Esophagus squamous epithelium (tissue), 5 donors: Measurements from ENCODE around the gene NCS1. TPM values are rescaled to one million over a fixed set of nuclear protein-coding genes. Genes with fewer than 3 reads are reported as not detected.

ENCODE experiments used
- DNase-seq: peaks from one replicate; lab custom pipeline; 2025; lab: John Stamatoyannopoulos, UW
- H3K27ac ChIP-seq, 4 donors: fragments of 200-600 bp; sonication (generic); one replicate each; pipeline ENCODE4 v1.5.1; 2016 to 2019; ENCODE audit warnings: mild to moderate bottlenecking in 1 of 4
- H3K27me3 ChIP-seq, 4 donors: fragments of 200-600 bp; sonication (generic); 1 replicate in 3 of 4; 2 replicates in 1 of 4; pipeline versions ENCODE4 v1.5.1 to v1.6.0; 2017 to 2021; ENCODE audit warnings: antibody characterized with exemption in 1 of 4
- H3K36me3 ChIP-seq, 3 donors: fragments of 200-600 bp; sonication (generic); one replicate each; pipeline ENCODE4 v1.5.1; 2016 to 2019
- H3K4me1 ChIP-seq, 3 donors: fragments of 200-600 bp; sonication (generic); one replicate each; pipeline ENCODE4 v1.5.1; 2017 to 2019
- H3K4me3 ChIP-seq, 4 donors: fragments of 200-600 bp; sonication (generic); 1 replicate in 3 of 4; 2 replicates in 1 of 4; pipeline ENCODE4 v1.5.1; 2016 to 2019; ENCODE audit warnings: mild to moderate bottlenecking in 2 of 4, moderate library complexity in 1 of 4
- H3K9me3 ChIP-seq, 3 donors: fragments of 200-600 bp; sonication (generic); one replicate each; pipeline ENCODE4 v1.5.1; 2016 to 2019
- CTCF ChIP-seq, 6 experiments: fragments of 450-650 bp in 4 of 6; fragments of 200-600 bp in 2 of 6; sonication (generic) in 2 of 6; IDR thresholded peaks; one replicate each; pipeline ENCODE4 v1.5.1; 2016 to 2019; ENCODE audit warnings: antibody characterized with exemption in 6 of 6, mild to moderate bottlenecking in 4 of 6, moderate library complexity in 4 of 6
- POLR2A ChIP-seq, 4 donors: fragments of 450-650 bp; IDR thresholded peaks; one replicate each; pipeline ENCODE4 v1.6.1; 2017; ENCODE audit warnings: antibody characterized with exemption in 4 of 4, mild to moderate bottlenecking in 4 of 4, moderate library complexity in 3 of 4
- WGBS, 2 donors: methylation state at CpG; one replicate each; pipeline ENCODE4 v1.1.5; 2018; 5-methylcytosine and 5-hydroxymethylcytosine counted together
- intact Hi-C: fragments of 100-400 bp; cut with DNase I; formaldehyde crosslinking; loops from one replicate; pipeline ENCODE4 v1.15.0; 2022
- total RNA-seq, 4 donors: library from RNA; depleted of rRNA; stranded (reverse); fragments of >200 nt; gene quantifications; one replicate each; pipeline ENCODE4 v1.1.0, GENCODE V29; 2016
- donor health status: DM: yes; HTN: yes; CAD: no.

The NCS1 gene
- total RNA-seq, 4 donors from 2014 or later, result 9.3 to 31.3 (median 15.2) TPM

- intact Hi-C loops, result no loop called here
- Histone ChIP-seq H3K4me3 (no peak overlapping the region), H3K27ac (peak overlapping the region; percentile 43 to 88 (median 74)), H3K36me3 (no peaks in the 10 kb centered on the region), H3K9me3 (no peaks in the 10 kb centered on the region), H3K4me1 (peaks cover 12 to 56% (median 14%) of the 10 kb centered on the region in 3 donors), H3K27me3 (peaks cover 0 to 8% (median 0%) of the 10 kb centered on the region in 4 donors)
- DNase-seq, result no peak
- TF ChIP-seq POLR2A (IDR thresholded peaks at IDR 0.05) (no peak), CTCF (IDR thresholded peaks at IDR 0.05) (no peak)
- WGBS, 2 donors, result 74 to 75% methylated on average over 14 to 20 of the region's 20 CpGs
Observed at GRCh38 chr9:130177898-130178805, 5.9 kb downstream of the NCS1 start.

GRCh38 chr9:130179331-130179907, 7.2 kb downstream of the NCS1 start:
- peak overlapping the region in 2 of 4 donors; percentile 88 to 93 for H3K27ac ChIP-seq

GRCh38 chr9:130180516-130180915, 8.3 kb downstream of the NCS1 start:
- Histone ChIP-seq H3K9me3 (no peaks in the 10 kb centered on the region), H3K36me3 (no peaks in the 10 kb centered on the region), H3K27me3 (no peaks in the 10 kb centered on the region), H3K27ac (peak overlapping the region in 3 of 4 donors; percentile 73 to 93 (median 88)), H3K4me1 (peaks cover 10 to 48% (median 12%) of the 10 kb centered on the region in 3 donors), H3K4me3 (no peak overlapping the region)
- TF ChIP-seq CTCF (IDR thresholded peaks at IDR 0.05), result no peak
- no peak for TF ChIP-seq POLR2A (IDR thresholded peaks at IDR 0.05)
- no peak for DNase-seq
- WGBS, 2 donors, result 79 to 87% methylated on average over 7 to 9 of the region's 12 CpGs
- intact Hi-C loops, result no loop called here

More at GRCh38 chr9:130179331-130179907, 7.2 kb downstream of the NCS1 start:
- H3K4me3 ChIP-seq, result no peak overlapping the region
- TF ChIP-seq POLR2A (IDR thresholded peaks at IDR 0.05), result no peak
- no peak for TF ChIP-seq CTCF (IDR thresholded peaks at IDR 0.05)
- H3K9me3 ChIP-seq, result no peaks in the 10 kb centered on the region
- intact Hi-C loops, result no loop called here
- no peaks in the 10 kb centered on the region for H3K27me3 ChIP-seq
- H3K36me3 ChIP-seq, result no peaks in the 10 kb centered on the region
- 73 to 89% methylated on average over 2 of the region's 2 CpGs for WGBS, 2 donors
- peaks cover 8 to 52% (median 12%) of the 10 kb centered on the region in 3 donors for H3K4me1 ChIP-seq
- no peak for DNase-seq

- peaks cover 19 to 58% (median 23%) of the 10 kb centered on the region in 3 donors for H3K4me1 ChIP-seq
- intact Hi-C loops, result no loop called here
- H3K36me3 ChIP-seq, result no peaks in the 10 kb centered on the region
- no peaks in the 10 kb centered on the region for H3K9me3 ChIP-seq
- TF ChIP-seq POLR2A (IDR thresholded peaks at IDR 0.05) (no peak), CTCF (IDR thresholded peaks at IDR 0.05) (no peak)
- no peaks in the 10 kb centered on the region for H3K27me3 ChIP-seq
- peak overlapping the region; percentile 54 to 93 (median 80) for H3K27ac ChIP-seq
- H3K4me3 ChIP-seq, result no peak overlapping the region
- 51 to 56% methylated on average over 3 to 7 of the region's 33 CpGs for whole genome bisulfite sequencing, 2 donors
- no peak for DNase-seq
Observed at GRCh38 chr9:130181678-130182380, 9.6 kb downstream of the NCS1 start.
